ENCODE data around the gene HDAC9. TPM values are rescaled to one million over a fixed set of nuclear protein-coding genes. Genes with fewer than 3 reads are reported as not detected.

The HDAC9 gene
- total and polyA plus RNA-seq, 7 experiments from 2014 or later, result 0.08 to 32.1 (median 0.30) TPM

GRCh38 chr7:18702071-18702829 is 206.7 kb downstream of the HDAC9 start:
- Mint-ChIP-seq H3K4me1 (no peaks in the 10 kb centered on the region), H3K4me3 (no peak overlapping the region), H3K27me3 (no peaks in the 10 kb centered on the region), H3K27ac (no peak overlapping the region), H3K36me3 (no peaks in the 10 kb centered on the region), H3K9me3 (peaks cover 0 to 6% (median 0%) of the 10 kb centered on the region in 11 donors)
- ATAC-seq (no peak), DNase-seq (no peak)
- Histone ChIP-seq H3K27me3 (ENCODE audit: control insufficient read depth in 2 of 2, insufficient read depth in 2 of 2, low read length in 2 of 2) (no peaks in the 10 kb centered on the region), H3K4me1 (ENCODE audit: control insufficient read depth in 2 of 2, insufficient read depth in 2 of 2, low read length in 2 of 2) (no peaks in the 10 kb centered on the region), H3K27ac (ENCODE audit: low read depth, low read length) (no peak overlapping the region), H3K36me3 (ENCODE audit: control insufficient read depth in 2 of 3, insufficient read depth in 3 of 3, low read length in 3 of 3) (no peaks in the 10 kb centered on the region), H3K9me3 (ENCODE audit: control insufficient read depth in 2 of 3, low read length in 3 of 3) (no peaks in the 10 kb centered on the region), H3K4me3 (ENCODE audit: low read length) (no peak overlapping the region)
- ChIA-PET POLR2A (no interaction called here), CTCF (no interaction called here)
- intact Hi-C loops (cut with micrococcal nuclease), result no loop called here

GRCh38 chr7:18703685-18704084 is 208.1 kb downstream of the HDAC9 start:
- H3K4me3 Mint-ChIP-seq, result no peak overlapping the region
- H3K27ac ChIP-seq (ENCODE audit: low read depth, low read length), result no peak overlapping the region
- no peaks in the 10 kb centered on the region for H3K36me3 Mint-ChIP-seq
- H3K36me3 ChIP-seq (ENCODE audit: control insufficient read depth in 2 of 3, insufficient read depth in 3 of 3, low read length in 3 of 3), result no peaks in the 10 kb centered on the region
- intact Hi-C loops (cut with micrococcal nuclease), result no loop called here
- peaks cover 0 to 11% (median 0%) of the 10 kb centered on the region in 11 donors for H3K9me3 Mint-ChIP-seq
- no peak for ATAC-seq
- CTCF ChIA-PET, result no interaction called here
- H3K27ac Mint-ChIP-seq, result no peak overlapping the region
- H3K27me3 ChIP-seq (ENCODE audit: control insufficient read depth in 2 of 2, insufficient read depth in 2 of 2, low read length in 2 of 2), result no peaks in the 10 kb centered on the region
- no peak overlapping the region for H3K4me3 ChIP-seq (ENCODE audit: low read length)
- no peak for DNase-seq
- POLR2A ChIA-PET, result no interaction called here
- no peaks in the 10 kb centered on the region for H3K27me3 Mint-ChIP-seq
- H3K4me1 ChIP-seq (ENCODE audit: control insufficient read depth in 2 of 2, insufficient read depth in 2 of 2, low read length in 2 of 2), result no peaks in the 10 kb centered on the region
- H3K4me1 Mint-ChIP-seq, result peaks cover 0 to 6% (median 0%) of the 10 kb centered on the region in 7 donors
- H3K9me3 ChIP-seq (ENCODE audit: control insufficient read depth in 2 of 3, low read length in 3 of 3), result no peaks in the 10 kb centered on the region

GRCh38 chr7:18706670-18707069 is 211.1 kb downstream of the HDAC9 start:
- Histone ChIP-seq H3K9me3 (ENCODE audit: control insufficient read depth in 2 of 3, low read length in 3 of 3) (no peaks in the 10 kb centered on the region), H3K4me1 (ENCODE audit: control insufficient read depth in 2 of 2, insufficient read depth in 2 of 2, low read length in 2 of 2) (no peaks in the 10 kb centered on the region), H3K27me3 (ENCODE audit: control insufficient read depth in 2 of 2, insufficient read depth in 2 of 2, low read length in 2 of 2) (no peaks in the 10 kb centered on the region), H3K27ac (ENCODE audit: low read depth, low read length) (no peak overlapping the region), H3K36me3 (ENCODE audit: control insufficient read depth in 2 of 3, insufficient read depth in 3 of 3, low read length in 3 of 3) (no peaks in the 10 kb centered on the region), H3K4me3 (ENCODE audit: low read length) (no peak overlapping the region)
- Mint-ChIP-seq H3K4me3 (no peak overlapping the region), H3K9me3 (peaks cover 0 to 17% (median 0%) of the 10 kb centered on the region in 11 donors), H3K27ac (no peak overlapping the region), H3K27me3 (no peaks in the 10 kb centered on the region), H3K4me1 (peaks cover 0 to 6% (median 0%) of the 10 kb centered on the region in 7 donors), H3K36me3 (no peaks in the 10 kb centered on the region)
- POLR2A ChIA-PET, result no interaction called here
- intact Hi-C loops (cut with micrococcal nuclease), result no loop called here
- CTCF ChIA-PET, result no interaction called here
- ATAC-seq, result no peak
- DNase-seq, result no peak

DNA sequence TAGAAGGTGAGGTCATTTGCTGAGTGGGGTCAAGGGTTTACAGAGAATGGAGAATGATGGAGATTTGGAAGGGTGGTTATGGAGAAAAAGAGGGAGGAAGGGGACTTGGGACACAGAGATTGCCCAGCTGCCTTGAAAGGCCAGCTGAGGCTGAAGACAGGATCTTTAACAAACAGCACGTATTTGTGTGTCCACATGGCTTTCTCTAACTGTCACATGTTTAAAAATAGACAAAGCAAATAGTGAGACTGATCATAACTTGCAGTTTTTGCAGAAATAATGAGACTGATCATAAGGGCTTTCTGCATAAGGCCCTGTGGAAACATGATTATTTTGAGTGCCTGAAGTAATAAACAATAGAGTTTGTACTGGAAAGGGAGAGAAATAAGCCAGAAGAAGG is 212.7 kb downstream of the HDAC9 start:
- ChIA-PET CTCF (no interaction called here), POLR2A (no interaction called here)
- peaks cover 0 to 6% (median 0%) of the 10 kb centered on the region in 7 donors for H3K4me1 Mint-ChIP-seq
- Histone ChIP-seq H3K4me1 (ENCODE audit: control insufficient read depth in 2 of 2, insufficient read depth in 2 of 2, low read length in 2 of 2) (no peaks in the 10 kb centered on the region), H3K36me3 (ENCODE audit: control insufficient read depth in 2 of 3, insufficient read depth in 3 of 3, low read length in 3 of 3) (no peaks in the 10 kb centered on the region), H3K27ac (ENCODE audit: low read depth, low read length) (no peak overlapping the region), H3K9me3 (ENCODE audit: control insufficient read depth in 2 of 3, low read length in 3 of 3) (no peaks in the 10 kb centered on the region), H3K4me3 (ENCODE audit: low read length) (no peak overlapping the region), H3K27me3 (ENCODE audit: control insufficient read depth in 2 of 2, insufficient read depth in 2 of 2, low read length in 2 of 2) (no peaks in the 10 kb centered on the region)
- H3K4me3 Mint-ChIP-seq, result no peak overlapping the region
- intact Hi-C loops (cut with micrococcal nuclease), result no loop called here
- H3K27ac Mint-ChIP-seq, result no peak overlapping the region
- ATAC-seq, result no peak
- no peaks in the 10 kb centered on the region for H3K36me3 Mint-ChIP-seq
- no peak for DNase-seq
- H3K27me3 Mint-ChIP-seq, result no peaks in the 10 kb centered on the region
- peaks cover 0 to 19% (median 0%) of the 10 kb centered on the region in 11 donors for H3K9me3 Mint-ChIP-seq

DNA sequence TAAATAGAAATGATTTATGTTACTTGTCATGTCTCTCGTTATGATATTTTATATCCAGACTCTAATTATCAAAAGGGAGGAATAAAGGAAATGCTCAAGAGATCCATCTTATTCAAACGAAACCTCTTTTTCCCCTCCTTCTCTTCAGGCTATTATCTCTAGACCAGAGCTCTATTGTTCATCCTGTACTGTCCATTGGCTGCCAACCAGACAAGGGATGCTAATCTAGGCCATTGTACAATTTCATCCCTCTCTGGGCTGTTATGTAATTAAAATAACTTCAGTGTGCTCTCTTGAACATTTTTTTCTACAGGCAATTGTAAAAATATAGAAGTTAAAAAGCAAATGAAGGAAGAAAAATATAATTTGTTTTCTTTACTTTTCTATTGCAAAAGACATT is 220.4 kb downstream of the HDAC9 start:
- H3K4me3 ChIP-seq (ENCODE audit: low read length), result no peak overlapping the region
- ATAC-seq (no peak), DNase-seq (no peak)
- ChIA-PET CTCF (no interaction called here), POLR2A (no interaction called here)
- Mint-ChIP-seq H3K4me1 (no peaks in the 10 kb centered on the region), H3K27ac (no peak overlapping the region), H3K36me3 (no peaks in the 10 kb centered on the region), H3K4me3 (no peak overlapping the region), H3K27me3 (no peaks in the 10 kb centered on the region), H3K9me3 (peaks cover 0 to 8% (median 0%) of the 10 kb centered on the region in 11 donors)
- no peaks in the 10 kb centered on the region for H3K9me3 ChIP-seq (ENCODE audit: control insufficient read depth in 2 of 3, low read length in 3 of 3)
- intact Hi-C loops (cut with micrococcal nuclease), result no loop called here
- H3K36me3 ChIP-seq (ENCODE audit: control insufficient read depth in 2 of 3, insufficient read depth in 3 of 3, low read length in 3 of 3), result no peaks in the 10 kb centered on the region
- no peaks in the 10 kb centered on the region for H3K4me1 ChIP-seq (ENCODE audit: control insufficient read depth in 2 of 2, insufficient read depth in 2 of 2, low read length in 2 of 2)
- no peak overlapping the region for H3K27ac ChIP-seq (ENCODE audit: low read depth, low read length)
- H3K27me3 ChIP-seq (ENCODE audit: control insufficient read depth in 2 of 2, insufficient read depth in 2 of 2, low read length in 2 of 2), result no peaks in the 10 kb centered on the region

GRCh38 chr7:18721429-18721828 is 225.9 kb downstream of the HDAC9 start:
- H3K36me3 Mint-ChIP-seq, result no peaks in the 10 kb centered on the region
- Histone ChIP-seq H3K27ac (ENCODE audit: low read depth, low read length) (no peak overlapping the region), H3K27me3 (ENCODE audit: control insufficient read depth in 2 of 2, insufficient read depth in 2 of 2, low read length in 2 of 2) (no peaks in the 10 kb centered on the region), H3K36me3 (ENCODE audit: control insufficient read depth in 2 of 3, insufficient read depth in 3 of 3, low read length in 3 of 3) (no peaks in the 10 kb centered on the region), H3K4me1 (ENCODE audit: control insufficient read depth in 2 of 2, insufficient read depth in 2 of 2, low read length in 2 of 2) (no peaks in the 10 kb centered on the region), H3K9me3 (ENCODE audit: control insufficient read depth in 2 of 3, low read length in 3 of 3) (no peaks in the 10 kb centered on the region), H3K4me3 (ENCODE audit: low read length) (no peak overlapping the region)
- POLR2A ChIA-PET, result no interaction called here
- ATAC-seq (no peak), DNase-seq (no peak)
- CTCF ChIA-PET, result no interaction called here
- peaks cover 0 to 2% (median 0%) of the 10 kb centered on the region in 11 donors for H3K9me3 Mint-ChIP-seq
- H3K27me3 Mint-ChIP-seq, result no peaks in the 10 kb centered on the region
- H3K4me3 Mint-ChIP-seq, result no peak overlapping the region
- intact Hi-C loops (cut with micrococcal nuclease), result no loop called here
- H3K27ac Mint-ChIP-seq, result no peak overlapping the region
- H3K4me1 Mint-ChIP-seq, result no peaks in the 10 kb centered on the region

DNA sequence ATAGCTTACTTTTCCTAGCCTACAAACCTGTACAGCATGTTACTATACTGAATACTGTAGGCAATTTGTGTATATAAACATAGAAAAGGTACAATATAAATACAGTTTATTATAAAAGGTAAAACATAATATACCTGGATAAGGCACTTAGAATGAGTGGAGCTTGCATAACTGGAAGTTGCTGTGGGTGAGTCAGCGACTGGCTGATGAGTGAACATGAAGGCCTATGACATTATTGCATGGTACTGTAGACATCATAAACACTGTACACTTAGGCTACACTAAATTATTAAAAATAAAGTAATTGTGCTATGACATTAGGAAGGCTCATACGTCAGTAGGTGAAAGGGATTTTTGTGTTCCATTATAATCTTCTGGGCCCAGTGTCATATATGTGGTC is 228.8 kb downstream of the HDAC9 start:
- no peak overlapping the region for H3K4me3 ChIP-seq (ENCODE audit: low read length)
- ChIA-PET CTCF (no interaction called here), POLR2A (no interaction called here)
- H3K27ac Mint-ChIP-seq, result no peak overlapping the region
- no peaks in the 10 kb centered on the region for H3K27me3 Mint-ChIP-seq
- H3K27ac ChIP-seq (ENCODE audit: low read depth, low read length), result no peak overlapping the region
- intact Hi-C loops (cut with micrococcal nuclease), result no loop called here
- H3K9me3 ChIP-seq (ENCODE audit: control insufficient read depth in 2 of 3, low read length in 3 of 3), result no peaks in the 10 kb centered on the region
- ATAC-seq, result no peak
- peaks cover 0 to 4% (median 0%) of the 10 kb centered on the region in 11 donors for H3K9me3 Mint-ChIP-seq
- no peaks in the 10 kb centered on the region for H3K4me1 Mint-ChIP-seq
- H3K36me3 Mint-ChIP-seq, result no peaks in the 10 kb centered on the region
- H3K27me3 ChIP-seq (ENCODE audit: control insufficient read depth in 2 of 2, insufficient read depth in 2 of 2, low read length in 2 of 2), result no peaks in the 10 kb centered on the region
- no peak for DNase-seq
- no peaks in the 10 kb centered on the region for H3K4me1 ChIP-seq (ENCODE audit: control insufficient read depth in 2 of 2, insufficient read depth in 2 of 2, low read length in 2 of 2)
- no peak overlapping the region for H3K4me3 Mint-ChIP-seq
- no peaks in the 10 kb centered on the region for H3K36me3 ChIP-seq (ENCODE audit: control insufficient read depth in 2 of 3, insufficient read depth in 3 of 3, low read length in 3 of 3)
